ENCODE results near the gene USP12.

The USP12 gene

DNA sequence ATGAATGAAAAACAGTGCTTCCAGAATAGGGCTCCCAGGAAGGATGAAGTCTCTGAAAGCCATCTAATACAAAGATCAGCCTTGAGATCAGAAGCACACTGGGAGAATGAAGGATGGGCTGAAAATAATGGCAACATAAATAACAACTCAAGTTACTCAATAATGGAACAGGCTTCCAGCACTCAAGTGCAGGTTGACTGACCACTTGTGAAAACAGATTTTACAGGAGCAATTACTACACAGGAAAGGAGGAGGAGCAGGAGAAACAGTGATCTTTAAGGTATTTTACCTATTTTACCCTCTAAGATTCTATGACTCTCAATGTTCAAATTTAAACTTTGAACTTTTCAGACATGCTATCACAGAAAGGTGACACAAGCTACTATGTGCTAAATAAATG lies 106.0 kb downstream of the USP12 start:
- FAIRE-seq = no peak

DNA sequence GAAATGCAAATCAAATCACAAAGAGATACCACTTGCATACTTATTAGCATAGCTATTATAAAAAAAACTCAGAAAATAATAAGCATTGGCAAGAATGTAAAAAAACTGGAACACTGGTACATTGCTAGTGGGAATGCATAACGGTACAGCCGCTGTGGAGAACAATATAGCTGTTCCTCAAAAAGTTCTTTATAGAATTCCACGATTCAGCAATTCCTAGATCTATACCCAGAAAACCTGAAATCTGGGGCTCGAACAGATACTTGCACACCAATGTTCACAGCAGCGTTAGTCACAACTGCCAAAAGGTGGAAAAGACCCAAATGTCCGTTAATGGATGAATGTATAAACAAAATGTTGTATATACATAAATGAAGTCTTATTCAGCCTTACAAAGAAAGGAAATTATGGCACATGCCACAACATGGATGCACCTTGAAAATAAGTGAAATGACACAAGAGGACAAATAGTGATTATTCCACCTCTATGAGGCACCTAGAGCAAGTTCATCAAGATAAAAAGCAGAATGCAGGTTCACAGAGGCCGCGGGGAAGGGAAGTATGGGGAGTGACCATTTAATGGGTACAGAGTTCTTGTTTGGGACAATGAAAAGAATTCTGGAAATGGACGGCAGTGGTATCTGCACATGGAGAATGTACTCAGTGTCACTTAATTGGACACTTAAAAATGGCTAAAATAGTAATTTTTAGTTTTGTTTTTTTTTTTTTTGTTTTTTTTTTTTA lies 107.2 kb downstream of the USP12 start:
- no peak for FAIRE-seq

GRCh38 chr13:27057817-27058216 lies 113.8 kb downstream of the USP12 start:
- FAIRE-seq = no peak

DNA sequence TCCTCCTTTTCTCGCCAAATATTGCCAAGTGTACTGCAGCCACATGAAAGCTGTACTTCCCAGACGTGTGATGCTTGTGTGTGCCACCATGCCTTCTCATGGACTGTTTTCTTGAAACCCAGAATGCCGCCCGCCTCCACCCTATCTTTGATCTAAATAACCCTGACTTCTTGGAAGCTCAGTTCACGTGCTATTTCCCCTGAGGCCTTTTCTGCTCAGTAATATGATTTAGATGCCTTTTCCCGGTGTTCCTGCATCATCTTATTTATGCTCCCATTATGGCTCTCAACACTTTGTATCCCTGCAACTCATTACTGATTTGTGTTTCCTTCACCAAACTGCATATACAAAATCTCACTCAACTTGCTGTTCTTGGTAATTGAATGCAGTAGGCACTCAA lies 116.1 kb downstream of the USP12 start:
- FAIRE-seq = no peak

DNA sequence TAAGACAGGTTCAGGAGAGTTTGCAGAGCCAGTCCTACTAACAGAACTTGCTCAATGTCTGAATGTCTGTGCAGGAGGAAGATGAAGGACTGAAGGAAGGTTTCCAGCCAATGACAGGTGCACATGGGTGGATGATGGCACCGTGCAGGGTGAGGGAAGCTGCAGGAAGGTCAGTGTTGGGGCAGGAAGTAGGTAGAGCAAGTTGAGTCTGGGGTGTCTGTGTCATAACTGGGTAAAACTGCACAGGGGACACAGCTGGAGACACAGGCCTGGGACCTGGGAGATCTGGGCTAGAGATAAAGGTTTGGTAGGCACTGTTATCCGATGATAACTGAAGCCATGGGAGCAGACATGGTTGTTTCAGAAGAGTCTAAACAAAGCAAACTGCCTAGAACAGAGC lies 116.9 kb downstream of the USP12 start:
- FAIRE-seq = no peak

DNA sequence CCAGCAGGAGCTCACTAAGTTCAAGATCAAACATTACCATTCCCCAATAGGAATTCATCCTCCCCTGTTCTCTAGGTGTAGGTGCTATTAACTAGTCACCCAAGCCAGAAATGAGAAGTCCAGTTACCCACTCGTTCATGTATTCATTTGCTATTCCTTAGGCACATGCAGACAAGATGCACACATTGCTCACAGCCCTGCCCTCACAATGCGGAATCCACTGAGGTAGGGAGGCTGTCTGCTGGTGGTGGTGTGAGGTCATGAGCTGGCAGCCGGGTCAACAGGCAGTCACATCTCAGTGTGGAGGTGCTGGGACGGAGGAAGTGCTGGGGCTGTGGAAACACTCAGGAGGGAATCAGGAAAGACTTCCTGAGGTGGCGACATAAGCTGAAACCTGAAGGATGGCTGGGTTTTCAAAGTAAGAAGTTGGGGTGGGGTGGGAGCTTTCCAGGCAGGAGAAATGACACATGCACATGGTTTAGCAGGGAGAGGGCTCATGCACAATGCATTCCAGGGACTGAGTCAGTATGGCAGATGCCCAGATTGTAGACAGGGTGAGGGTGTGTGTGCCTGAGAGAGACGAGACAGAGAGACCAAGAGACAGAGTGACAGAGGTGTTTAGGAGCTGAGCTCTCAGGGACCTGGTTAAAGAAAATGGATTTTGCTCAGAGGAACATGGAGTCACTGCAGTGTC lies 117.6 kb downstream of the USP12 start:
- no peak for FAIRE-seq

DNA sequence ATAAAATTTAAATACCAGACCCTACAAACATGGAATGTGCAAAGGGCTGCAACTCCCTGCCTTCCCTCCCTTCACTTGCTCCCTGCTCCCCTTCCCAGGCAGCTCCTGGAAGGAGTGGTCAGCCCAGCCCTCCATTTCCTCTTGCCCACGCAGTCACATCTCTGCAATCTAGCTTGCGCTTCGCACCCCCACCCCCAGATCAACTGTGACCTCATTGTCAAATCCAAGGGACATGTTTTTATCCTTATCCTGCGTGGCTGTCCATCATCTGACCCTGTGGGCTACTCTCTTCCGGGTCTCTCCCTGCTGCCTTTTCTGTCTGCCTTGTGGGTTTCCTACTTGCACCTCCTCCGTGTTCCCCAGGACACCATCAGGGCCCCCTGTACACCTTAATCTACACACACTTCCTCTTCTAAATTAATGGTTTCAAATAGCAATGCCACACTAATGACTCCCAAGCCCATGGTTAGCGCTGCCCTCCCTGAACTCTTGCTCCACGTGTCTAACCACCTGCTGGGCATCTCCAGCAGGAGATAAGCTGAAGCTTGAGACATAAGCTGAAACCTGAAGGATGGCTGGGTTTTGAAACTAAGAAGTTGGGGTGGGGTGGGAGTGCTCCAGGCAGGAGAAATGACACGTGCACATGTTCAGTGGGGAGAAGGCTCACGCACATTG lies 118.3 kb downstream of the USP12 start:
- no peak for FAIRE-seq

- no peak for FAIRE-seq
Observed at GRCh38 chr13:27052551-27053208, 118.9 kb downstream of the USP12 start.

DNA sequence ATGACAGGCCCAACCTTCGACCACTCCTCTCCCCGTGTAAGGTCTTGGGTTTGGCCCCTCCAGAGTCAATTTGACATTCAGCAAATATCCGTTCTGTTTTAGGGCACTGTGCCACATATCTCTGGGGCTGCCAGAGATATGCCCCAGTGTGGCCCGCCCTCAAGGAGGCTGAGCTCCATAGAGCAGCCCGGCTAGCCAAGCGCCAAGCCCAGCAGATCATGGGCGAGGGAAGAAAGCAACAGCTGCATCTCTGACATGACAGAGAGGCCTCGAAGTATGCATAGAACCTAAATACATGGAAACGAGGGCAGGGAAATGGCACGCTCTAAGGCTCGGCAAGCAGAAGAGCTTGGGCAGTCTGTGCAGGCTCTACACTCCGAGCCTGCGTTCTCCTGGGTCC lies 124.5 kb downstream of the USP12 start:
- FAIRE-seq = no peak

DNA sequence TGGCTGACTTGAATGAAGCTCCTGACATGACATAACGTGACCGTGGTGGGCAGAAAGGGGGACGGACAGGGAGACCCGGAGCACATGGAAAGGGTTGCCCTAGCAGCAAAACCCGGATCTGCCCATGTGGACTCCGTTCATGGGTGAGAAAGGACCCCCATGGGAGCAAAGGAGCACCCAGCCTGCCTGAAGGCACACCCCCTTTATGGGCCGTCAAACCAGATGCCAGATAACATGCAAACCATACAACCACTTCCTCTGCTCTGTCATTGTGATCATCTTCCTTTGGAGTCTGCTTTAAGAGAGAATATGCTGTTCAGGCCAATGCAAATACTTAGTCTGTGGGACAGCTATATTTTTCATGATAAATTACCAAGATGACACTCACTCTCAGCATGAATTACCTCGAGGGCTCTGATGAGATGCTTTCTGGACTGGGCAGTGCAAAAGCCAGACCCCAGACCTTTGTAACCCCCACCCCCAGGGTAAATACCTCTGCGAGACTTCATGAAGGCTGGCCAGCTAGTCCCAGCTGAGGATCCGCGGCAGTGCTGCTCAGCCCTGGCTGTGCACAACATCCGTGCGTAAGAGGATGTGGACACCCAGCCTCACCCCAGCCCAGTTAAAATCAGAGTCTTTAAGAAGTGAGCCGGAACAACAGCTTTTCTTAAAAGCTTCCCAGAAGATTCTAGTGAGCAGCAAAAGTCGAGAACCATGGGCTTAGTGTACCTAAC lies 126.6 kb downstream of the USP12 start:
- FAIRE-seq = no peak

DNA sequence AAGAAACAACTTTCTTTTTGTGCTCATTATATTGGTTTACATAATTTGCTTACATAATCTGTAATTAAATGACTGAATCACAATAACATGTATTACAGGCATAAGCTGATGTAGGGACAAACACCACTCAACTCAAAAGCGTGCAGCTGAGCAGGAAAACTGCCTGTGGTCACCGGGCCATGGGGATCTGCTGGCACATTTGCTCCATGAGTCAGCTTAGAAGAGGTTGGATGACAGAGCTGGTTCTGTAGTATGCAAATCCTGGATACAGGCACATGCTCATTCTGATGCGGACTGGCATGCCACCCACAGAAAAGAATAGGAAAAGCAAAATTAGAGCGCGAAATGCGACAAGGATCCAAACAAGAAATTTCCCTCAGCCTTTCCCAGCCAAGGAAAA lies 128.6 kb downstream of the USP12 start:
- no peak for FAIRE-seq

DNA sequence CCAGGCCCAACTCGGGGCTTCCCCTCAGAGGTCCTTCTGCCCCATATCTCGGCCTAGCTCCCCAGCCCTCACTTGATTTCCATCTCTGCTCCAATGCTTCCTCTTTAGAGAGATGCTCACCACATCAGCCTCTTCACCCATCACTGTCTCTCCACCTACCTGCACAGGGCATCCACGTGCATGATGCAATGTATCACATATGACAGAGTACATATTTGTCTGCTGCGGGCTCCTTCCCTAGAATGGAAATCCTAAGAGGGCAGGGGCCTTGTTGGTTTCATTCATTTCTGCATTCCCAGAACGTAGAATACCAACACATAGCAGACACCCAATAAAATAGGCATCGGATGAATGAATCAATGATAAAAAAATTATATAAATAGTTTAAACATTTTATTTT lies 130.3 kb downstream of the USP12 start:
- FAIRE-seq = no peak

- no peak for FAIRE-seq
Observed at GRCh38 chr13:27040826-27041108, 130.8 kb downstream of the USP12 start.

- no peak for FAIRE-seq
Observed at GRCh38 chr13:27039171-27039701, 132.4 kb downstream of the USP12 start.

GRCh38 chr13:27038323-27038722 lies 133.3 kb downstream of the USP12 start:
- FAIRE-seq = no peak

- no peak for FAIRE-seq
Observed at GRCh38 chr13:27037571-27037970, 134.0 kb downstream of the USP12 start.

GRCh38 chr13:27037171-27037570 lies 134.4 kb downstream of the USP12 start:
- no peak for FAIRE-seq

DNA sequence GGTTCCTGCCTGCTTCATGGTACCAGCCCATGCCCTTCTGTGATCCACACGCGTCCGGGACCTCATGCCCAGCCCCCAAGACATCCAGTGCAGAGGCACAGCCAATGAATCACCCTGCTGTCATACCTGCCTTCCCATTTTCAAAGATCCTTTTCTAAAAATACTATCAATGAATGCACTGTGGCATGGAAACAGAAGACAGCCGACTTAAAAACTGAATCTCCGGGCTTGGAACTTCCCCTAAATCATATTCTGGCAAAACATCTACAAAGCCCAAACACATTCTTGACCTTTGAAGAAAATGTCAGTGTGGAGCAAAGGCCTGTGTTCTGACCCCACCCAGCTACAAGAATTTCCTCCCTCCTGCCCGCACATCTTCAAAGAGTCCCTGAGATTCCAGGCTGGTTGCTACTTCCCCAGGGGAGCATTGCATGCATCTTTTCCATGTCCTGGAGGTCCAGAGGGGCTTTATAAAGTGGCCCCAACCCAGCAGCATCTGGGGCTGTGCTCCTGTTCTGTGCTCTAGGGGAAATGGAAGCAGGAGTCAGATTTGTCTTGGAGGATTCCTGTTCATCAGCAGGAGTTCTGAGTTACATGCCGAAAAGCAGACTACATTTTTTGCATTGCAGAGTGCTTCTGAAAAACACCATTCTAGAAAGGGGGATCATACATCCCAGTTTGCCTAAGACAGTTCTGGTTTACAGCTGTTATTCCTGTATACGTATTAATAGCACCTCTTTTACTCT lies 135.2 kb downstream of the USP12 start:
- FAIRE-seq = no peak

DNA sequence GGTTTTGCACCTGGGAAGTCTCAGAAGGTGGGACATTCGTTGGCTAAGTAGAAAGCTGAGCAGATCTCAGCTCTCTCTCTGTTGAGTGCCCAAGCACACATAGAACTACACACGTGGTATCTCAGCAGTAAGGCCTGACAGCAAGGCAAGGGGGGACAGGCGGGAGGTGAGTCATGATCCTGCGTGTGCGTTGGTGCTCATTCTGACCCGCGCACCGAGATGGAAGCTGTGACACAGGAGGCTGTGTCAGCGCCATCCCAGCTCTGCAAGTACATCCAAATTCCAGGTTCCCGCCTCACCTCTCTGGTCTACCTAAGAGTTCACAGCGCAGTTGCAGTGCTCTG lies 135.7 kb downstream of the USP12 start:
- no peak for FAIRE-seq

DNA sequence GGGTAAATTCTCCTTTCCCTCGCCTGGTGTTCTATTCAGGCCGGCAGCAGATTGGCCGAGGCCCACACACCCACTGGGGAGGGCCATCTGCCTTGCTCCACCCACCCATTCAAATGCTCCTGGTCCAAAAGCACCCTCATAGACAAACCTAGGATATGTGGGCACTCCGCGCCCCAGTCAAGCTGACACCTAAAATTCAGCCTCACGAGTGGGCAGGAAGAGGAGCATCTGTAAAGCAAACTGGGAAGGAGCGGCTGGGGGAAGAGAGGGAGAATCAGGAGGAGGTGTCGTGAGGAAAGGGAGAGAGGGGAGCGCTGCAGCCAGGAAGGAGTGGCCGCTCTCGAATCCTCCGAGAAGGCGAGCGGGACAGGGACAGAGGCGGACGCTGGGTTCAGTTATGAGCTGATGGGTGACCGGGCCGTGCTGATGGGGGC lies 136.9 kb downstream of the USP12 start:
- FAIRE-seq = no peak

- FAIRE-seq = no peak
Observed at GRCh38 chr13:27028683-27029480, 142.7 kb downstream of the USP12 start.

Data from A204.1 (cell line).